ENCODE results near the gene NDUFV1.
"Not testable (repeated sequence)": the region's sequence is repeated elsewhere in the genome, so short reads cannot be mapped to it uniquely, and the experiment has no call there.

GRCh38 chr11:67604119-67604518 is 2.6 kb upstream of the NDUFV1 start:
- not testable (repeated sequence) for TF ChIP-seq EZH2 (IDR thresholded peaks at IDR 0.05; ENCODE audit: insufficient read depth, poor library complexity, severe bottlenecking); EZH2phosphoT487 (IDR thresholded peaks at IDR 0.05; ENCODE audit: insufficient read depth, low read depth)

All from GM23248 (cell line).